Activated T-cell treated with anti-CD3 and anti-CD28 coated beads for 24 hours (primary cell): ENCODE results near the gene TRNP1.

Experiments
- DNase-seq: peaks from one replicate; pipeline ENCODE4 v3.0.0-alpha.2; 2020; ENCODE audit warnings: low read depth

TRNP1 gene

GRCh38 chr1:27001570-27002360 is 8.3 kb downstream of the TRNP1 start:
- DNase-seq, result no peak

GRCh38 chr1:27003745-27004470 is 10.4 kb downstream of the TRNP1 start:
- DNase-seq, result no peak

GRCh38 chr1:27004471-27005165 is 11.1 kb downstream of the TRNP1 start:
- DNase-seq, result no peak

- no peak for DNase-seq
Observed at GRCh38 chr1:27005166-27005530, 11.7 kb downstream of the TRNP1 start.

- no peak for DNase-seq
Observed at GRCh38 chr1:27005648-27006496, 12.4 kb downstream of the TRNP1 start.

GRCh38 chr1:27006683-27007082 is 13.2 kb downstream of the TRNP1 start:
- DNase-seq, result no peak

- DNase-seq, result no peak
Observed at GRCh38 chr1:27007909-27008582, 14.6 kb downstream of the TRNP1 start.

- DNase-seq, result no peak
Observed at GRCh38 chr1:27009601-27010197, 16.2 kb downstream of the TRNP1 start.

- no peak for DNase-seq
Observed at GRCh38 chr1:27010226-27010994, 16.9 kb downstream of the TRNP1 start.

GRCh38 chr1:27011058-27011764 is 17.7 kb downstream of the TRNP1 start:
- DNase-seq, result no peak

GRCh38 chr1:27011976-27012563 is 18.6 kb downstream of the TRNP1 start:
- DNase-seq, result no peak

GRCh38 chr1:27015260-27015659 is 21.8 kb downstream of the TRNP1 start:
- DNase-seq, result no peak

GRCh38 chr1:27016376-27016775 is 22.9 kb downstream of the TRNP1 start:
- DNase-seq, result no peak

GRCh38 chr1:27017207-27017606 is 23.7 kb downstream of the TRNP1 start:
- no peak for DNase-seq

- DNase-seq, result no peak
Observed at GRCh38 chr1:27018316-27018715, 24.8 kb downstream of the TRNP1 start.

GRCh38 chr1:27021354-27022031 is 28.0 kb downstream of the TRNP1 start:
- DNase-seq, result no peak

- DNase-seq, result no peak
Observed at GRCh38 chr1:27025718-27026117, 32.2 kb downstream of the TRNP1 start.
